HUES6 (cell line): ENCODE measurements around the gene ABCA10.
A peak's percentile ranks its signal among the peaks of the same experiment; 100 is the strongest.
"Not testable (repeated sequence)": the region's sequence is repeated elsewhere in the genome, so short reads cannot be mapped to it uniquely, and the experiment has no call there.

ENCODE experiments used
- H3K27ac ChIP-seq: 2 replicates; pipeline ENCODE4 v1.7.0; 2013; ENCODE audit warnings: low read depth, mild to moderate bottlenecking, low read length, inconsistent platforms
- H3K27me3 ChIP-seq: 2 replicates; pipeline ENCODE4 v1.6.1; 2013; ENCODE audit warnings: low read length; ENCODE audit not compliant: control insufficient read depth, insufficient read depth
- H3K36me3 ChIP-seq: 2 replicates; pipeline ENCODE4 v1.6.1; 2013; ENCODE audit warnings: low read length; ENCODE audit not compliant: control insufficient read depth, insufficient read depth
- H3K4me1 ChIP-seq: 2 replicates; pipeline ENCODE4 v1.6.1; 2013; ENCODE audit warnings: low read length; ENCODE audit not compliant: control insufficient read depth, insufficient read depth
- H3K4me3 ChIP-seq: 2 replicates; pipeline ENCODE4 v1.5.1; 2013; ENCODE audit warnings: low read depth, low read length
- H3K9ac ChIP-seq: one replicate; pipeline ENCODE4 v1.6.1; 2013; ENCODE audit warnings: mild to moderate bottlenecking, low read length
- H3K9me3 ChIP-seq: 2 replicates; pipeline ENCODE4 v1.6.1; 2013; ENCODE audit warnings: low read depth, low read length; ENCODE audit not compliant: control insufficient read depth, insufficient read depth

ABCA10 gene

GRCh38 chr17:69227541-69227940 lies 1.1 kb downstream of the ABCA10 start:
- no peaks in the 10 kb centered on the region for H3K27me3 ChIP-seq
- H3K36me3 ChIP-seq, result no peaks in the 10 kb centered on the region
- H3K4me3 ChIP-seq, result no peak overlapping the region
- H3K9me3 ChIP-seq, result 0 out of 2 replicates have a peak, but pooled peaks cover under 1% of the 10 kb centered on the region
- H3K9ac ChIP-seq, result no peak overlapping the region
- no peak overlapping the region for H3K27ac ChIP-seq
- no peaks in the 10 kb centered on the region for H3K4me1 ChIP-seq

- Histone ChIP-seq H3K9me3 (no peaks in the 10 kb centered on the region), H3K27ac (no peak overlapping the region), H3K4me1 (no peaks in the 10 kb centered on the region), H3K36me3 (no peaks in the 10 kb centered on the region), H3K4me3 (no peak overlapping the region), H3K9ac (no peak overlapping the region), H3K27me3 (no peaks in the 10 kb centered on the region)
Observed at GRCh38 chr17:69223809-69224208, 4.8 kb downstream of the ABCA10 start.

DNA sequence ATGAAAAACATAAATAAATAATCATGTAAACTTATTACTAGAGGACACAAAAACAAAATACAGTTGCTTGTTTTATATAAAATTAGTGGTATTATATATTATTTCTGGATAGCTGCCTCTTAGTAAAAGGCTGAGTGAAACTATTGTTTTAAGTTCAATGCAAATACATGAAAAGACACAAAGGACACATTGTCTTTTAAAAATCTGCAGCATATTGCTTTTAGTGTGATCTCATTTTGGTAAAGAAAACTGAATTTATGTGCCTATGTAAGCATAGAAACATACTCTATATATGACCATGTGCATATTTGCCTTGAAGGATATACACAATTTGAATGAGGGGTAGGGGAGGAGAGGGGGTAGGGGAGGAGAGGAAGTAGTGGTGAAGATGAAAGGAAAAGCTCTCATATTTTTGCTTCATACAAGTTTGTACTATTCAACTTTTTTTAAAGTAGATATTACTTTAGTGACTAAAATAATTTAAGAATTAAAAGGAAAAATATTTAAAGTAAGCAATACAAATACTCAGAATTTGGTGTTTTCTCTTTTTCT lies 5.8 kb downstream of the ABCA10 start:
- Histone ChIP-seq H3K36me3 (no peaks in the 10 kb centered on the region), H3K9ac (no peak overlapping the region), H3K27me3 (no peaks in the 10 kb centered on the region)

DNA sequence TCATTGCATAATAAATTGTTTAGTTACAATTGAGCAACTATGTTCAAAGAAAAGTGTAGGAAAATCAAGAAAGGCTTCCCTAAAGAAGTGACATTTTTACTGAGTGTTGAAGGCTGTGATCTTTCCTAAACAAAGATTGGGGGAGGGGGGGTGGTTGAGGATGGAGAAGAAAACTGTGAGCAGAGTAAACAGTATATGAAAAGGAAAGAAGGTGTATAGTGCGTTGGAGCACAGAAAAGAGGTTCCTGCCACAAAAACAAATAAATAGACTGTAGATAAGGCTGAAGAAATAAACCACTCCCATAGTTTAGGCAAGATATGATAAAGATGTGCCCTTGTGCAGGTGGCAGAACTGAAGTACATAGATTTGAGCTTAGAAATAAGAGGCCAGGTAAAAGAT lies 8.5 kb downstream of the ABCA10 start:
- Histone ChIP-seq H3K27ac (no peak overlapping the region), H3K9ac (no peak overlapping the region), H3K27me3 (no peaks in the 10 kb centered on the region), H3K4me1 (no peaks in the 10 kb centered on the region), H3K36me3 (no peaks in the 10 kb centered on the region), H3K4me3 (no peak overlapping the region), H3K9me3 (no peaks in the 10 kb centered on the region)

More for the DNA sequence above, 5.8 kb downstream of the ABCA10 start:
- H3K9me3 ChIP-seq, result no peaks in the 10 kb centered on the region
- no peak overlapping the region for H3K4me3 ChIP-seq
- H3K27ac ChIP-seq, result no peak overlapping the region
- no peaks in the 10 kb centered on the region for H3K4me1 ChIP-seq

DNA sequence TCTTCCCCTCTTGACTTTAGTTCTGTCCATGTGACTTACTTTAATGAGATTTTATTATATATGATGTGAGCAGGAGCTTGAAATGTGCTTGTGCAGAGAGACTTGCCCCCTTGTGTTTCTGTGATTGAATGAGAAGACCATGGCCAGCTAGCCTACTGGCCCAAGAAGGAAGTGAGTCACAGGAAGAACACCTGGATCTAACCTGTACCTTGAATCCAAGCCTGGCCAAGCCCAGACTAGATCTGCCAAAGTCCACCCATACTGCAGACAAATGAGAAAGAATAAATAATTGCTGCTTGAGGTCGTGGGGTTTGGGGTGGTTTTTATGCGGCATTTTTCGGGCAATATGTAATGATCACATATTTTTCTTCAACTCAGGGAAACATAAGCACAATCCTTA lies 9.6 kb downstream of the ABCA10 start:
- H3K36me3 ChIP-seq, result no peaks in the 10 kb centered on the region
- no peaks in the 10 kb centered on the region for H3K4me1 ChIP-seq
- no peaks in the 10 kb centered on the region for H3K27me3 ChIP-seq
- H3K27ac ChIP-seq, result no peak overlapping the region
- no peaks in the 10 kb centered on the region for H3K9me3 ChIP-seq
- H3K9ac ChIP-seq, result no peak overlapping the region
- no peak overlapping the region for H3K4me3 ChIP-seq

DNA sequence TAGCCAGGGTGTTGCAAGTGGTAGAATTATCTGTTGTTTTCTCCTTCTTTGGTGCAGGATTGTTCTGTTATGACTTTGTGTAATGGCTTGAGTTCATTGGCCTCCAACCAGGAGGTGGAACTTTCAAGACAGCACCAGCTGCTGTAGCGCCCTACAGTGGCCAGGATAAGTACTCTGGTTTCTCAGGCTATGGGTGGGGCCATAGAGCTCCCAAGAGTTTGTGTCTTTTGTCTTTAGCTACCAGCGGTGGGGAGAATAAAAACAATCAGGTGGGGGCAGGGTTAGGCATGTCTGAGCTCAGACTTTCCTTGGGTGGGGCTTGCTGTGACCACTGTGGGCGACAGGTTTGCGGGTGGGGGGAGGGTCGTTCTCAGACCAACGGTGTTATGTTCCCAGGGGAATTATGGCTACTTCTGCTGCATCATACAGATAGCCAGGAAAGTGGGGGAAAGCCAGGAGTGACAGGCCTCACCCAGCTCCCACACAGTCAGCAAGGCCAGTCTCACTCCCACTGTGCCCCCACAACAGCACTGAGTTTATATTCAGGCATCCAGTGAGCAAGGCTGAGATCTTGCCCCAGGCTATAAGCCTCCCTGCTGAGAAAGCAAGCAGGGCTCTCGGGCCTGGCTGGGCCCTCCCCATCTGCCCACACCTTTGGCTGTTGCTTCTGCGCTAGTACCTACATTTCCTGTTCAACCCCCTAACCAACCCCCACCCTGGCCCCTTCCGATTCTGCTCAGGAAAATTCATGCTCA lies 15.4 kb downstream of the ABCA10 start:
- H3K36me3 ChIP-seq, result no peaks in the 10 kb centered on the region

GRCh38 chr17:69208640-69209039 lies 20.0 kb downstream of the ABCA10 start:
- Histone ChIP-seq H3K9me3 (peaks cover 4% of the 10 kb centered on the region; the same call in 1 of the 2 replicates), H3K4me1 (peaks cover 6% of the 10 kb centered on the region), H3K36me3 (no peaks in the 10 kb centered on the region), H3K27ac (no peak overlapping the region), H3K27me3 (no peaks in the 10 kb centered on the region), H3K9ac (no peak overlapping the region), H3K4me3 (no peak overlapping the region)

More for the DNA sequence above, 15.4 kb downstream of the ABCA10 start:
- Histone ChIP-seq H3K9me3 (peaks cover 4% of the 10 kb centered on the region; the same call in 1 of the 2 replicates), H3K27ac (peak overlapping the region; percentile 65; the same call in 1 of the 2 replicates), H3K4me1 (peaks cover 8% of the 10 kb centered on the region), H3K4me3 (peak overlapping the region; percentile 42), H3K27me3 (no peaks in the 10 kb centered on the region), H3K9ac (peak overlapping the region; percentile 53)

- H3K27ac ChIP-seq, result no peak overlapping the region
- no peak overlapping the region for H3K9ac ChIP-seq
- no peaks in the 10 kb centered on the region for H3K9me3 ChIP-seq
- no peaks in the 10 kb centered on the region for H3K36me3 ChIP-seq
- H3K4me3 ChIP-seq, result no peak overlapping the region
- no peaks in the 10 kb centered on the region for H3K27me3 ChIP-seq
- no peaks in the 10 kb centered on the region for H3K4me1 ChIP-seq
Observed at GRCh38 chr17:69207151-69207550, 21.5 kb downstream of the ABCA10 start.

GRCh38 chr17:69198238-69198637 lies 30.4 kb downstream of the ABCA10 start:
- Histone ChIP-seq H3K36me3 (no peaks in the 10 kb centered on the region), H3K27ac (no peak overlapping the region), H3K4me1 (no peaks in the 10 kb centered on the region), H3K9me3 (peaks cover 4% of the 10 kb centered on the region; the same call in 1 of the 2 replicates), H3K4me3 (no peak overlapping the region), H3K9ac (no peak overlapping the region), H3K27me3 (no peaks in the 10 kb centered on the region)

GRCh38 chr17:69196105-69196653 lies 32.4 kb downstream of the ABCA10 start:
- H3K27ac ChIP-seq, H3K27me3 ChIP-seq, H3K36me3 ChIP-seq, H3K9me3 ChIP-seq, H3K9ac ChIP-seq, H3K4me3 ChIP-seq, H3K4me1 ChIP-seq: not testable (repeated sequence)

DNA sequence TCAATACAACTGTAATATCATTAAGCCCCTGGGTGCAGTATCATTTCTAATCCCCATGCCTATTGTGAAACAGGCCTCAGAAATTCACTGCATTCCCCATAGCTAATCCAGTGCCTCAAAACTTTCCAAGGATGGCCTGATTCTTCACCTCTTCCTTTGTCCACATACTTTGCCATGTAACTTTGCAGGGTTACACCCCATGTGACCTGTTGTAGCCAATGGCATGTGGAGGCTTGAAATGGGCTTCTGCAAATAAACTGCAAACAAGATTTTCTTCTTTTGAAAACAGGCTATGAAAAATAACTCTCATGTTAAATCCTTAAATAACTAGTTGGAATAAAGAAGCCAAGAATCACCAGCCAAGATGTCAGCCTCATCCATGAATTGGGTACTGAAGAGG lies 35.9 kb downstream of the ABCA10 start:
- Histone ChIP-seq H3K9ac (no peak overlapping the region), H3K9me3 (peaks cover 4% of the 10 kb centered on the region; the same call in 1 of the 2 replicates), H3K36me3 (no peaks in the 10 kb centered on the region), H3K27me3 (no peaks in the 10 kb centered on the region), H3K4me1 (no peaks in the 10 kb centered on the region), H3K4me3 (no peak overlapping the region), H3K27ac (no peak overlapping the region)
